SK-N-MC (cell line): ENCODE measurements around the gene GSE1.

Experiments used
- EZH2 ChIP-seq: fragments of 200-600 bp; sonication (generic); IDR thresholded peaks from one replicate; pipeline ENCODE4 v1.6.1; 2017; ENCODE audit warnings: antibody characterized with exemption
- FOXP2 ChIP-seq: optimal IDR thresholded peaks from 2 replicates; pipeline ENCODE3; 2011; ENCODE audit warnings: mild to moderate bottlenecking, moderate library complexity; ENCODE audit not compliant: insufficient read depth; ENCODE audit errors: extremely low read length, control extremely low read depth
- POLR2AphosphoS5 ChIP-seq: IDR thresholded peaks from 2 replicates; pipeline ENCODE4 v1.6.1; 2012; ENCODE audit warnings: mild to moderate bottlenecking, low read depth, low read length, borderline replicate concordance

DNA sequence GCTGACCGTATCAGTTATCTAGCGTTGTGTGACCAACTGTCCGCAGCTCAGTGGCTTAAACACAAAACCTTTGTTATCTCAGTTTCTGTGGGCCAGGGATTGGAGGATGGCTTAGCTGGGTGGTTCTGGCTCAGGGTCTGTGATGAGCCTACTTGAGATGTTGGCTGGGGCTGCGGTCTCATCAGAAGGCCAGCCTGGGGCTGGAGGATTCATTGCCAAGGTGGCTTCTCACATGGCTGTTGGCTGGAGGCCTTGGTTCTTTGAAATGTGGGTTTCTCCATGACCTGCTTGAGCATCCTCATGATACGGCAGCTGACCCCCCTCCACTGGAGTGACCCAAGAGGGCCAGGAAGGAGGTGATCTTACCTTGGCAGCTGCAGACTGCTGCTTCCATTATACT lies 16.7 kb downstream of the GSE1 start:
- TF ChIP-seq EZH2, result no peak
- no peak for TF ChIP-seq POLR2AphosphoS5
- TF ChIP-seq FOXP2, result no peak
